HG03066 (cell line): ENCODE measurements around the gene COPE.
"Not testable (repeated sequence)": the region's sequence is repeated elsewhere in the genome, so short reads cannot be mapped to it uniquely, and the experiment has no call there.

Source experiments
- ATAC-seq: cut with Tn5 transposase; IDR thresholded peaks from one replicate; pipeline ENCODE4 v1.9.1; 2021; ENCODE audit warnings: low read depth; ENCODE audit not compliant: unreplicated experiment

The COPE gene

DNA sequence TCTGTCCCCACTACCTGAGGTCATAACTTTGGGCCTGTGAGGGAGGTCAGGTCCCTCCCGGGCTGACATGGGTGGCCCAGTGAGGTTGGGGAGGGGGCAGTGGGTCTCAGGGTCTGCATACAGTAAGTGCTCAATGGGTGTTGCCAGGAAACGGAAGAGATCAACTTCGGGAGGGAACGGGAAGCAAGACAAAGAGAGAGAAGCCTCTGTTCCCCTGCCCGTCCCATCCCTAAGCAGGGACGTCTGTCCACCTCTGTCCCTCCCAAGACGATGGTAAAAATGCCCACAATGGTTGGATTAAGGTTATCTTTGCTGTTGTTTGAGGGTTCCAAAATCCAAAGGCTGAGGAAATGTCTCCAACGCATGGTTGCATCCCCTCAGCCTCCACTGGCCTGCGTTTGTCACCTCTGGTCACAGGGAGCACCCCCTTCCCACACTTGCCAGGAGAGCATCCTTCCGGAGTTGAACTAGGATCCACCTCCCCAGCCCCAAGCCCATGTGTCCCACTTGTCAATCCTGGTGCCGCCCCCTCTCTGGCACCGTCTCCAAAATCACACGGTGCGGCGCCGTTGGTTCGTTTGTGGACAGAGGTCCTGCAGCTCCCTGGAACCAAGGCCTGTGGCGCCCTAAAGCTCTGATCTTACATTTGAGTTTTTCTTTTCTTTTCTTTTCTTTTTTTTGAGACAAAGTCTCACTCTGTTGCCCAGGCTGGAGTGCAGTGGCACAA, 22.6 kb upstream of the COPE start:
- ATAC-seq: no peak

DNA sequence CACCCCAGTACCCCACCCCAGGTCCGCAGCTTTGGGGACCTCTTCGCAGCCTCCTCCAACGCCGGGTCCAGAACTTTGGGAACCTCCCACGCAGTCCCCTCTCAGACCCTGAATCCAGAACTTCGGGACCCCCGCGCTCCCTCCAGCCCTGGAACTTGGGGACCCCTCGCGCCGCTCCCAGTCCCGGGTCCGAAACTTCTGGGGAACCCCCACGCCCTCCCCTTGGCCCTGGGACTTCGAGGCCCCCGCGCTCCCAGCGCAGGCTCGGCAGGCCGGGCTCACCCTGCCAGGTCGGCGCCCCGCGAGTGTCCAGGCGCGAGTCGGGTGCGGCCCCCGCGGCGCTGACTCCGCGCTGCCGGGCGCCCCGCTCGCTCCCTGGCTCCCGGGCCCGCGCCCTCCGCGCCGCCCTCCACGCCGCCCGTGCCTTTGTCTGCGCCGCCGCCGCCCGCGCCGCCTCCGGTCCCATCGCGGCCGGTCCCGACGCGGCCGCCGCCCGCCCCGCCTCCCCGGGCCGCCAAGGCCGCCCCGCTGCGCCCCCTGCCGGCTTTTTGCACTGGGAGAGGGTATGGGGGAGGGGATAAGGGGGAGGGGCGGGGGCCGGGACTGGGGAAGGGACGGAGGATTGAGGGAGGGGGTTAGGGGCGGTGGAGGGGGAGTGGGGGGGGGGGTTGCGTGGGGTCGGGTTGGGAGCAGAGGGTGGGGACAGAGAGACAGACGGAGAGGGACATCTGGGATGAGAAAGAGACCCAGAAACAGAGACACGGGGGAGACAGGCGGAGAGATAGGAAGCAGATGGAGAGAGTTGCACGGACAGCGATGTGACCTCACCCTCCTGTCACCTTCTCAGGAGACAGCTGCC, 21.8 kb upstream of the COPE start, which contains the start of gene HOMER3:
HOMER3 (minus strand) TSS at position 449 of the 859 bp plus-strand sequence. CDS start 2,235 bp downstream, outside the sequence.
- ATAC-seq: no peak

DNA sequence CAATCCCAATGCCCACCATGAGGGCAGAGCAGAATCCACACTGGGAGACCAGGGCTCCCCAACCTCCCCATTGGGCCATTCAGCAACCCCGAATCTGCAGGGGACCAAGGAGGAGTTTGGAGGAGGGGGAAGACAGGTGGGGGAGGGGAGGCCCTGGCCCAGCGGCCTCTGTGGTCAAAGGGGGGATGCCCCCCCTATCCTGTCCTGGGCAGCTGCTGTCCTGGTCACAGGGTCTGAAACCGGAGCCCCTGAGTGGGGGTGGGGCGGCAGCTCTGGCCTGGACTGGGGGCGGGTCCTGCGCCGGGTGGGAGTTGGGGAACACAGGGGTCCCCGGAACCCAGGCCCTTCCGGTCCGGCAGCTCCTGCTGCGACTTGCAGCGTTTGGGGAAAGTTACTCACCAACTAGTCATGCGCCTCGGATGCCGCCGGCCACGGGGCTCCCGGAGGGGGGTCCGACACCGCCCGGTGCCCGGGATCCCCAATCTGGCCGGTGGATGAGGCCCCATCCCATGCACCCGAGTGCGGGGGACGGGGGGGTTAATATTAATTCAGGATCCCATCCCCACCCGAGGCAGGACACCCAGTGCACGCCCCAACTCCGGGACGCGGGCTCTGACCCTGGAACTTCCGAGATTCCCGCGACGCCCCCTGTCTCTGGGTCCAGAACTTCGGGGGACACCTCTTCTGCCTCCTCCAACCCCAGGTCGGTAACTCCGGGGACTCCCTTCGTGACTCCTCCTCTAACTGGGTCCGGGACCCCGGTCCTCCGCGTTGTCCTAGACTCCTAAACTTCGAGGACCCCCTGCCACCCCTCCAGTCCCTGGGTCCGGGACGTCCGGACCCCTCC, 21.0 kb upstream of the COPE start:
- no peak for ATAC-seq

DNA sequence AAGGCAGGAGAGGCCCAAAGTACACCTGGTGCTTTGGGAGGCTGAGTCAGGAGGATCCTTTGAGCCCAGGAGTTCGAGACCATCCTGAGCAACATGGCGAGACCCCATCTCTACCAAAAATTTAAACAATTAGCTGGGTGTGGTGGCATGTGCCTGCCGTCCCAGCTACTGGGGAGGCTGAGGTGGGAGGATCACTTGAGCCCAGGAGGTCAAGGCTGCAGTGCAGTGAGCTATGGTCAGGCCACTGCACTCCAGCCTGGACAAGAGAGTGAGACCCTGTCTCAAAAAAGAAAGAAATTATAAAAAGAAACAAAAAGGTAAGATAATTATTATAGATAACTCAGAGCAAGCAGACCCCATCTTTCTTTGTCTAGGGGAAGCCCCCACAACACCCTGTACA, 20.0 kb upstream of the COPE start:
- ATAC-seq: no peak

DNA sequence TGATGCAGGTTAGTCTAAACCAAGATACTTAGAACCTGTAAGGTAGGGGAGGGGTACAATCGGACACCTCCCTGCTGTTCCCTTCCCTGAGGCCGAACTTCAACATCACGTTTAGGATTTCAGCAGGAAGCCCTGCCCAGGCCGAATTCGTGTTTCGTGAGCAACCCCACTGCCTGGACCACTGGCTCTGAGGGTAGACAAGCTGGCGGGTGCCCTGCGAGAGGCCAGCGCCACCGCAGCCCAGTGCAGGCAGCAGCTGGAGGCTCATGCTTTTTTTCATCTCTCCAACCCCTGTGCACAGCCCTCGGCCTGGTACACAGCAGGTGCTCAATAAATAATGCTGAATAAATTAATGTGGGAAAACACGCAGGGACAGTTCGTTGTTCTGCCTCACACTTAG, 14.1 kb upstream of the COPE start:
- no peak for ATAC-seq

DNA sequence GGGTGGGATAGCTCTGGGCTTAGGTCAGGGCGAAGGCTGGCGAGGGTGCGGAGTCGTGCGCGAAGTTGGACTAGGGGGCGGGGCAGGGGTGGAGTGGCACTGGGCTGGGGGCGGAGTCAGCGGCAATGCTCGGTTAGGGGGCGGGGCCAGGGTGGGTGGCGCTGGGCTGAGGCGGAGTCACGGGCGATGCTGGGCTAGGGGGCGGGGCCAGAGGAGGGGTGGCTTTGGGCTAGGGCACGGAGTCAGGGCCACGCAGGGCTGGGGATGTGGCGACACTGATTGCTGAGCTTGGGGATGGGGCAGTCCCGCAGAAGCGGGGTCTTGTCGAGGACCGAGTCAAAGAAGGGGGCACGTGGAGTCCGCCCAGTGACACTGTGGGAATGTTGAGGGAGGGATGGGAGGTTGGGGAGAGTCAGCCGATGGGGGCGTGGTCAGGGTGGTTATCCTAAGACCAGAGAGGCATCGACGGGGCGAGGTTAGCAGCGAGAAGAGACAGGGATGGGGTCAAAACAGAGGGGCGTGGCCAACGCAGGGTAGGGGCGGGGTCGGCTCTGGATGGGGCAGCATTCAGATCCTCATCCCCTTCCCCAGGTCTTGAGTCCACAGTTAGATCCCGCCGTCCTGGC, 13.1 kb upstream of the COPE start:
- ATAC-seq: no peak

DNA sequence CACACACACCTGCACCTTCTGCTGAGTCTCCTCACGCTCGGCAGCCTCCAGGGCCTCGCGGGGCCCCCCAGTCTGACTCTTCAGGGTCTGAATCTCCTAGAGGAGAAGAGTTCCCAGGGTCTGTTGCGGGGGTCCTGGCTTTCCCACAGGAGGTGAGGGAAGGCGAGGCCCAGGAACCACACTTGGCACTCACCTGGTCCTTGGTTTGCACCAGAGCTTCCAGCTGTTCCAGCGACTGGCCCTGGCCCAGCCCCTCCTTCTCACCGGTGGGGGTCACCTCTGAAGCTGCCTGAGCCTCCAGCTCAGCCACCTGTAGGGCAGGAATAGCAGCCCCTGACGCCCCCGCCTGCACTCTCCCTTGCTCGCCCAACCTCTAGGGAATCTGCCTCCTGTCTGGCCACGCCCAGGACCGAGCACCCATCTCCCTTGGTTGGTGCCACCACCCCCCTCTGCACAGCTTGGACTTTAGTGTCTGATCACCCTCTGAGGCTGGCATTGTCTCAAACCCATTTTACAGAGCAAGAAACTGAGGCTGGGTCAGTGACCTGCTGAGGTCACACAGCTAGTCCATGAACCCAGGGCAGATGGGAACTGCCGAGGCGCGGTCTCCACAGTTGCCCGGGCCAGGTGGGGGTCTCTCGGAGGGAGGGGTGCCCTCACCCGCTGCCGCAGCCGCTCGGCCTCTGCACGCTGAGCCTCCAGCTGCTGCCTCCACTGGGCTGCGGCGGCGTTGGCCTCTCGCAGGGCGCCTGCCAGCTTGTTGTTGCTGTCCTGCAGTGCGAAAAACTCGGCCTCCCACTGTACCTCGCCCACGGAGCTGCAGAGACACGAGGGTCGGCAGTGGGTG, 12.4 kb upstream of the COPE start:
- no peak for ATAC-seq

DNA sequence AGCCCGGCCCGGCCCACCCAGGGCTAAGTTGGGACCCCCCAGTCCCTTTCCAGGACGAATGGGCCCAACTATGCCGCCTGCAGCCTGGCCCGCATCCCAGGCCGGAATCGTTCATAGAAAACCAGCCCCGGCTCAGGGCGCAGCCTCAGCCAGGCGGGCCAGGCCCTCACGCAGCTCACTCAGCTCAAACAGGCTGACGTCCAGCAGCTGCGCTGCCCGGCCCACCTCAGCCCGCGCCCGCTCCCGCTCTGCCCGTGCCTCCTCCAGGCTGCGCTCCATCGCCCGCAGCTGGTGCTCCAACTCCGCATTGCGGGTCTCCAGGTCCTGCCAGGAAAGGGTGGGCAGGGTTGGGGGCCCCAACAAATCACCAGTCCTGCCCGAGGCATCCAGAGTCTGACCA, 10.1 kb upstream of the COPE start:
- no peak for ATAC-seq

- no peak for ATAC-seq
Observed at GRCh38 chr19:18928018-18928805, 9.0 kb upstream of the COPE start.

GRCh38 chr19:18924684-18925213, 5.6 kb upstream of the COPE start:
- no peak for ATAC-seq

GRCh38 chr19:18922228-18922985, 3.2 kb upstream of the COPE start:
- ATAC-seq: no peak

GRCh38 chr19:18921593-18921992, 2.4 kb upstream of the COPE start:
- no peak for ATAC-seq

DNA sequence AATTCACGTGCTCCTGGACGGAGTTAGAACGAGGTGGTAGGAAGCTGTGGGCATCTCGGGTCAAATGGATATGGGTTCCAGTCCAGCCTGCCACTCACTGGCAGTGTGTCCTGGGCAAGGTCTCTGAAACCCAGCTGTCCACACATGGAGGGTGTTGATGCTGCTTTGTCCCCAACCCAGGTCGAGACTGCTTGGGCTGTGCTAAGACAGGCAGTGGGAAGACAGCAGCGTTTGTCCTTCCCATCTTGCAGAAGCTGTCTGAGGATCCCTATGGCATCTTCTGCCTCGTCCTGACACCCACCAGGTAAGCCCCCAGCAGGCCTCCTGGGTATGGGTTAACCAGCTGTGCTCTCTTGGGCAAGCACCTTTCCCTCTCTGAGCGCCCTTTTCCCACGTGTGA, 1.2 kb upstream of the COPE start:
- ATAC-seq: no peak

GRCh38 chr19:18919900-18920214, 670 bp upstream of the COPE start:
- ATAC-seq: no peak

- ATAC-seq: not testable (repeated sequence)
Observed at GRCh38 chr19:18917593-18917992, 1.6 kb downstream of the COPE start.

GRCh38 chr19:18915639-18916038, 3.5 kb downstream of the COPE start:
- ATAC-seq: no peak

- ATAC-seq: no peak
Observed at GRCh38 chr19:18913466-18913865, 5.7 kb downstream of the COPE start.

DNA sequence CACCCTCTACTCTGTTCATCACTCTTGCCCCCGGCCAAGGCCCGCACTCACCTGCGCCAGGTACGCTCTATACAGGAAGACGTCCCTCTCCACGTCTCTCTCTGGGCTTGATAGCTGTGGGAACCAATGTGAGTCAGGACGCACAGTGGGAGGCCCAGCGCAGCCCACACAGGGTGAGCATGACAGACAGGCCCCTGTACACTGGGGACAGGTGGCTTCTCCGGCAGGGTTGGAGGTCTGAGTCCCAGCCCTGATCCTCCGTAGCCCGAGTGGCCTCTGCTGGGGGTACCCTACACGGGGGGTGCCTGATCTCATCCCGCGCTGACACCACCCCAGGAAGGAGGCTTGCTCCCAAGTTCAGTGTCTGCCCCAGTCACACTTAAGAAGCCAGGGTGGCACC, 6.3 kb downstream of the COPE start:
- ATAC-seq: no peak
